GM12873 (cell line): Measurements from ENCODE around the gene DOC2A.

Source experiments
- CTCF ChIP-seq: IDR thresholded peaks from 2 replicates; pipeline ENCODE4 v1.5.1; 2012; ENCODE audit warnings: low read depth, mild to moderate bottlenecking, moderate library complexity, low read length, control low read depth; ENCODE audit not compliant: insufficient read depth; ENCODE audit errors: missing control alignments

The DOC2A gene

GRCh38 chr16:29975811-29976511 lies 34.9 kb downstream of the DOC2A start:
- TF ChIP-seq CTCF: no peak

- TF ChIP-seq CTCF: no peak
These were observed 35.7 kb downstream of the DOC2A start for GRCh38 chr16:29975134-29975538.

- peak; percentile 21 for TF ChIP-seq CTCF
These were observed 36.3 kb downstream of the DOC2A start for GRCh38 chr16:29974291-29975133.

GRCh38 chr16:29973384-29974246 lies 37.2 kb downstream of the DOC2A start, which contains the start of gene TAOK2:
Gene TAOK2 (plus strand): TSS chr16:29973868. CDS start chr16:29977773, 3,905 bp downstream.
- TF ChIP-seq CTCF: no peak

- TF ChIP-seq CTCF: no peak
These were observed 37.8 kb downstream of the DOC2A start for GRCh38 chr16:29972992-29973383.

GRCh38 chr16:29972500-29972899 lies 38.3 kb downstream of the DOC2A start:
- no peak for TF ChIP-seq CTCF
